ENCODE data around the gene NCOA7. TPM values are rescaled to one million over a fixed set of nuclear protein-coding genes. Genes with fewer than 3 reads are reported as not detected.

Gene NCOA7
- total RNA-seq, 1 experiment from 2014 or later = 37.3 TPM

GRCh38 chr6:125979101-125979500 lies 188.3 kb downstream of the NCOA7 start:
- ChIA-PET CTCF (no interaction called here), POLR2A (no interaction called here)
- intact Hi-C loops (cut with micrococcal nuclease; ENCODE audit: unreplicated experiment) = no loop called here

More at GRCh38 chr6:125979101-125979500, 188.3 kb downstream of the NCOA7 start:
- H3K4me1 ChIP-seq (ENCODE audit: control insufficient read depth, insufficient read depth, low read length) = no peaks in the 10 kb centered on the region
- no TSS peak for BruUV-seq (replicated peaks)
- no peaks in the 10 kb centered on the region for H3K36me3 ChIP-seq (ENCODE audit: control insufficient read depth, insufficient read depth, low read length)
- H3K27ac ChIP-seq (ENCODE audit: low read length) = no peak overlapping the region
- TF ChIP-seq REST (IDR thresholded peaks at IDR 0.05; ENCODE audit: insufficient read depth in 1 of 2, low read depth in 2 of 2, low read length in 1 of 2) (no peak), POLR2AphosphoS5 (IDR thresholded peaks at IDR 0.05; ENCODE audit: low read depth, low read length) (no peak), TCF7L2 (IDR thresholded peaks at IDR 0.05; ENCODE audit: low read depth, low read length) (no peak), CTCF (IDR thresholded peaks at IDR 0.05) (no peak), SIN3A (IDR thresholded peaks at IDR 0.05; ENCODE audit: borderline replicate concordance, insufficient read depth, low read depth, low read length) (no peak)
- ATAC-seq = no peak
- DNase-seq (ENCODE audit: low read depth, low spot score) = no peak
- no peaks in the 10 kb centered on the region for H3K9me3 ChIP-seq (ENCODE audit: control insufficient read depth, insufficient read depth, low read depth, low read length)
- H3K4me3 ChIP-seq (ENCODE audit: low read depth in 2 of 2, low read length in 2 of 2) = no peak overlapping the region
- H3K27me3 ChIP-seq (ENCODE audit: control insufficient read depth, insufficient read depth, low read length) = no peaks in the 10 kb centered on the region
- in situ Hi-C loops (cut with HindIII; ENCODE audit: low pct_unique_long_range_greater_than_20kb, low sequenced_read_pairs) = no loop called here

Other genes with a start within 250 kb of the NCOA7 start
- not detected for gene HEY2, start 41.3 kb upstream of the NCOA7 start, total RNA-seq (2021; ENCODE audit: unreplicated experiment)
- 11.5 TPM for gene HINT3, start 165.8 kb downstream of the NCOA7 start, total RNA-seq (2021; ENCODE audit: unreplicated experiment)
- gene TRMT11, start 195.6 kb downstream of the NCOA7 start, total RNA-seq (2021; ENCODE audit: unreplicated experiment) = 34.3 TPM

Data from Panc1 (cell line).